ENCODE measurements around the gene GRM4. TPM values are rescaled to one million over a fixed set of nuclear protein-coding genes. Genes with fewer than 3 reads are reported as not detected.

GRM4 gene
- total RNA-seq, 1 experiment from 2014 or later, result not detected

GRCh38 chr6:33978412-33979150, 167.3 kb downstream of the GRM4 start:
- BruUV-seq (replicated peaks), result no TSS peak
- POLR2A ChIA-PET (ENCODE audit: unreplicated experiment), result no interaction called here
- DNase-seq, result no peak
- no peaks in the 10 kb centered on the region for H3K4me1 ChIP-seq (replicated peaks; ENCODE audit: insufficient read depth)
- no peaks in the 10 kb centered on the region for H3K9me2 ChIP-seq (ENCODE audit: insufficient read depth)
- intact Hi-C loops (cut with micrococcal nuclease; ENCODE audit: unreplicated experiment), result no loop called here
- no peaks in the 10 kb centered on the region for H4K20me1 ChIP-seq (ENCODE audit: insufficient read depth)
- H3K36me3 ChIP-seq (ENCODE audit: low read depth), result no peaks in the 10 kb centered on the region
- no peaks in the 10 kb centered on the region for H3K79me2 ChIP-seq (ENCODE audit: low read depth)
- H3K27ac ChIP-seq, result no peak overlapping the region
- no peak overlapping the region for H3K4me3 ChIP-seq
- TF ChIP-seq CTCF (conservative IDR thresholded peaks at IDR 0.05) (no peak), EZH2 (IDR thresholded peaks at IDR 0.05; ENCODE audit: low read depth) (no peak)
- no peaks in the 10 kb centered on the region for H3F3A ChIP-seq (ENCODE audit: insufficient read depth, low read depth)
- H3K9me3 ChIP-seq (ENCODE audit: insufficient read depth, low read depth), result no peaks in the 10 kb centered on the region
- no peak overlapping the region for H3K4me2 ChIP-seq
- CTCF ChIA-PET, result no interaction called here
- peaks cover 38% of the 10 kb centered on the region for H3K27me3 ChIP-seq (ENCODE audit: insufficient read depth, low read depth)
- no peak overlapping the region for H2AFZ ChIP-seq

GRCh38 chr6:33977606-33978411, 168.1 kb downstream of the GRM4 start:
- Histone ChIP-seq H3K4me2 (no peak overlapping the region), H3F3A (ENCODE audit: insufficient read depth, low read depth) (no peaks in the 10 kb centered on the region), H3K4me3 (no peak overlapping the region), H3K9me3 (ENCODE audit: insufficient read depth, low read depth) (no peaks in the 10 kb centered on the region), H4K20me1 (ENCODE audit: insufficient read depth) (no peaks in the 10 kb centered on the region), H2AFZ (no peak overlapping the region), H3K4me1 (replicated peaks; ENCODE audit: insufficient read depth) (no peaks in the 10 kb centered on the region), H3K36me3 (ENCODE audit: low read depth) (no peaks in the 10 kb centered on the region), H3K9me2 (ENCODE audit: insufficient read depth) (no peaks in the 10 kb centered on the region), H3K27ac (no peak overlapping the region), H3K27me3 (ENCODE audit: insufficient read depth, low read depth) (peaks cover 38% of the 10 kb centered on the region), H3K79me2 (ENCODE audit: low read depth) (no peaks in the 10 kb centered on the region)
- CTCF ChIA-PET, result no interaction called here
- DNase-seq, result no peak
- intact Hi-C loops (cut with micrococcal nuclease; ENCODE audit: unreplicated experiment), result no loop called here
- POLR2A ChIA-PET (ENCODE audit: unreplicated experiment), result no interaction called here
- TF ChIP-seq EZH2 (IDR thresholded peaks at IDR 0.05; ENCODE audit: low read depth) (no peak), CTCF (conservative IDR thresholded peaks at IDR 0.05) (no peak)
- no TSS peak for BruUV-seq (replicated peaks)

- no peak for DNase-seq
- Histone ChIP-seq H3K9me2 (ENCODE audit: insufficient read depth) (no peaks in the 10 kb centered on the region), H3K4me3 (no peak overlapping the region), H3F3A (ENCODE audit: insufficient read depth, low read depth) (no peaks in the 10 kb centered on the region), H3K27ac (no peak overlapping the region), H3K4me1 (replicated peaks; ENCODE audit: insufficient read depth) (no peaks in the 10 kb centered on the region), H3K27me3 (ENCODE audit: insufficient read depth, low read depth) (peaks cover 38% of the 10 kb centered on the region), H3K36me3 (ENCODE audit: low read depth) (no peaks in the 10 kb centered on the region), H2AFZ (no peak overlapping the region), H4K20me1 (ENCODE audit: insufficient read depth) (no peaks in the 10 kb centered on the region), H3K9me3 (ENCODE audit: insufficient read depth, low read depth) (no peaks in the 10 kb centered on the region), H3K79me2 (ENCODE audit: low read depth) (no peaks in the 10 kb centered on the region), H3K4me2 (no peak overlapping the region)
- CTCF ChIA-PET, result no interaction called here
- POLR2A ChIA-PET (ENCODE audit: unreplicated experiment), result no interaction called here
- BruUV-seq (replicated peaks), result no TSS peak
- intact Hi-C loops (cut with micrococcal nuclease; ENCODE audit: unreplicated experiment), result no loop called here
- TF ChIP-seq EZH2 (IDR thresholded peaks at IDR 0.05; ENCODE audit: low read depth) (no peak), CTCF (conservative IDR thresholded peaks at IDR 0.05) (no peak)
These were observed 169.2 kb downstream of the GRM4 start for GRCh38 chr6:33976437-33977360.

Data from PC-9 (cell line).